HG03460 (cell line): ENCODE data around the gene AKIRIN1.
A peak's percentile ranks its signal among the peaks of the same experiment; 100 is the strongest.
"Not testable (repeated sequence)": the region's sequence is repeated elsewhere in the genome, so short reads cannot be mapped to it uniquely, and the experiment has no call there.

Experiments
- ATAC-seq: cut with Tn5 transposase; IDR thresholded peaks from one replicate; pipeline ENCODE4 v1.9.1; 2021; ENCODE audit not compliant: unreplicated experiment

AKIRIN1 gene

GRCh38 chr1:38990738-38991637 lies at the start of gene AKIRIN1:
Gene AKIRIN1, plus strand, starts transcription at chr1:38991276. Its CDS starts 105 bp downstream, at chr1:38991381.
- peak; percentile 90 for ATAC-seq

- no peak for ATAC-seq
Observed at GRCh38 chr1:38941527-38942019, 49.5 kb upstream of the AKIRIN1 start, which contains the start of gene RHBDL2. Gene RHBDL2, minus strand, starts transcription at chr1:38941830. Its CDS starts 22,618 bp downstream, at chr1:38919212.

- no peak for ATAC-seq
Observed at GRCh38 chr1:38942664-38943428, 48.2 kb upstream of the AKIRIN1 start.

GRCh38 chr1:38944547-38944946 lies 46.5 kb upstream of the AKIRIN1 start:
- ATAC-seq, result no peak

GRCh38 chr1:38950553-38950952 lies 40.5 kb upstream of the AKIRIN1 start:
- no peak for ATAC-seq

- ATAC-seq, result no peak
Observed at GRCh38 chr1:38953433-38953860, 37.6 kb upstream of the AKIRIN1 start.

- no peak for ATAC-seq
Observed at GRCh38 chr1:38958967-38959366, 32.1 kb upstream of the AKIRIN1 start.

- no peak for ATAC-seq
Observed at GRCh38 chr1:38962113-38962512, 29.0 kb upstream of the AKIRIN1 start.

GRCh38 chr1:38962560-38962959 lies 28.5 kb upstream of the AKIRIN1 start:
- no peak for ATAC-seq

- ATAC-seq, result no peak
Observed at GRCh38 chr1:38964140-38964548, 26.9 kb upstream of the AKIRIN1 start.

GRCh38 chr1:38973145-38973544 lies 17.9 kb upstream of the AKIRIN1 start:
- ATAC-seq, result not testable (repeated sequence)

- no peak for ATAC-seq
Observed at GRCh38 chr1:38973659-38974437, 17.2 kb upstream of the AKIRIN1 start.

- ATAC-seq, result not testable (repeated sequence)
Observed at GRCh38 chr1:38977399-38978244, 13.5 kb upstream of the AKIRIN1 start.

- ATAC-seq, result not testable (repeated sequence)
Observed at GRCh38 chr1:38978245-38978542, 12.9 kb upstream of the AKIRIN1 start.

- not testable (repeated sequence) for ATAC-seq
Observed at GRCh38 chr1:38979380-38979779, 11.7 kb upstream of the AKIRIN1 start.

GRCh38 chr1:38989979-38990378 lies 1.1 kb upstream of the AKIRIN1 start:
- ATAC-seq, result no peak

GRCh38 chr1:38990386-38990737 lies 714 bp upstream of the AKIRIN1 start:
- no peak for ATAC-seq

GRCh38 chr1:38991638-38992411 lies 749 bp downstream of the AKIRIN1 start:
- peak; percentile 10 for ATAC-seq

GRCh38 chr1:38992412-38993111 lies 1.5 kb downstream of the AKIRIN1 start:
- ATAC-seq, result no peak
